AG04450 (cell line): ENCODE measurements around the gene SPAG9. TPM values are rescaled to one million over a fixed set of nuclear protein-coding genes. Genes with fewer than 3 reads are reported as not detected.
A peak's percentile ranks its signal among the peaks of the same experiment; 100 is the strongest.

Source experiments
- CTCF ChIA-PET: fragments of 300-600, 350-600 bp; formaldehyde crosslinking; extraction: SDS; loops from one replicate; lab custom pipeline; 2022; ENCODE audit warnings: antibody characterized with exemption, inconsistent platforms; lab: Charles Lee
- POLR2A ChIA-PET: fragments of 350-600 bp; formaldehyde crosslinking; extraction: SDS; loops from one replicate; lab custom pipeline; 2021; ENCODE audit warnings: antibody characterized with exemption, inconsistent platforms; lab: Yijun Ruan, JAX
- DNase-seq: peaks from one replicate; pipeline ENCODE4 v3.0.0-alpha.2; 2011; ENCODE audit warnings: low read depth, low spot score
- H3K27ac ChIP-seq: one replicate; pipeline ENCODE4 v1.5.1; 2012; ENCODE audit warnings: low read depth, low read length, control low read depth
- H3K27me3 ChIP-seq: one replicate; pipeline ENCODE4 v1.6.0; 2012; ENCODE audit warnings: low read length; ENCODE audit not compliant: control insufficient read depth, insufficient read depth
- H3K4me3 ChIP-seq: 2 replicates; pipeline ENCODE4 v1.5.1; 2011; ENCODE audit warnings: mild to moderate bottlenecking, low read depth, low read length, control low read depth
- H3K9me3 ChIP-seq: 2 replicates; pipeline ENCODE4 v1.5.1; 2012; ENCODE audit warnings: low read length; ENCODE audit not compliant: control insufficient read depth, insufficient read depth
- CTCF ChIP-seq: IDR thresholded peaks from 2 replicates; pipeline ENCODE4 v1.5.1; 2011; ENCODE audit warnings: low read depth, low read length, control low read depth, inconsistent platforms
- polyA plus RNA-seq: library from polyadenylated mRNA; depleted of rRNA; stranded (reverse); fragments of >200 nt; gene quantifications from 2 replicates; pipeline ENCODE4 v1.2.3, GENCODE V29; 2011

The SPAG9 gene
- polyA plus RNA-seq, 1 experiment: 42.1 TPM

- peak; percentile 68 for TF ChIP-seq CTCF
- Histone ChIP-seq H3K4me3 (no peak overlapping the region), H3K9me3 (no peaks in the 10 kb centered on the region), H3K27ac (peak overlapping the region; percentile 80), H3K27me3 (no peaks in the 10 kb centered on the region)
- ChIA-PET CTCF (interaction anchor here (0.5 to 12.0 kb wide), 12 partner anchors 13 to 406 kb away, joined by 3 to 218 read pairs (median 4); no protein-coding TSS in a partner anchor), POLR2A (interaction anchor here (5.0 kb wide), 1 partner anchor 84 kb away, joined by 68 read pairs; the partner anchor contains the start of gene TOB1)
- peak; percentile 37 for DNase-seq
Observed at GRCh38 chr17:50949989-50950877, 170.4 kb downstream of the SPAG9 start.

- ChIA-PET CTCF (interaction anchor here (0.5 to 12.0 kb wide), 12 partner anchors 13 to 405 kb away, joined by 3 to 218 read pairs (median 4); no protein-coding TSS in a partner anchor), POLR2A (interaction anchor here (5.0 kb wide), 1 partner anchor 83 kb away, joined by 68 read pairs; the partner anchor contains the start of gene TOB1)
- H3K27me3 ChIP-seq: no peaks in the 10 kb centered on the region
- no peak for TF ChIP-seq CTCF
- H3K9me3 ChIP-seq: no peaks in the 10 kb centered on the region
- DNase-seq: no peak
- peak overlapping the region; percentile 80 for H3K27ac ChIP-seq
- no peak overlapping the region for H3K4me3 ChIP-seq
Observed at GRCh38 chr17:50949128-50949988, 171.3 kb downstream of the SPAG9 start.

GRCh38 chr17:50948711-50949110 is 172.0 kb downstream of the SPAG9 start:
- Histone ChIP-seq H3K9me3 (no peaks in the 10 kb centered on the region), H3K27me3 (no peaks in the 10 kb centered on the region), H3K27ac (no peak overlapping the region), H3K4me3 (no peak overlapping the region)
- no peak for DNase-seq
- CTCF ChIA-PET: interaction anchor here (1.1 to 12.0 kb wide), 6 partner anchors 8 to 405 kb away, joined by 3 to 218 read pairs (median 4); no protein-coding TSS in a partner anchor
- POLR2A ChIA-PET: interaction anchor here (5.0 kb wide), 1 partner anchor 83 kb away, joined by 68 read pairs; the partner anchor contains the start of gene TOB1
- no peak for TF ChIP-seq CTCF

GRCh38 chr17:50947782-50948543 is 172.7 kb downstream of the SPAG9 start:
- ChIA-PET POLR2A (interaction anchor here (5.0 kb wide), 1 partner anchor 82 kb away, joined by 68 read pairs; the partner anchor contains the start of gene TOB1), CTCF (interaction anchor here (0.6 to 12.0 kb wide), 5 partner anchors 9 to 94 kb away, joined by 3 to 218 read pairs (median 5); no protein-coding TSS in a partner anchor)
- Histone ChIP-seq H3K4me3 (no peak overlapping the region), H3K27ac (no peak overlapping the region), H3K27me3 (no peaks in the 10 kb centered on the region), H3K9me3 (no peaks in the 10 kb centered on the region)
- DNase-seq: no peak
- TF ChIP-seq CTCF: no peak
